ENCODE results near the gene GOLM1.

Gene GOLM1

DNA sequence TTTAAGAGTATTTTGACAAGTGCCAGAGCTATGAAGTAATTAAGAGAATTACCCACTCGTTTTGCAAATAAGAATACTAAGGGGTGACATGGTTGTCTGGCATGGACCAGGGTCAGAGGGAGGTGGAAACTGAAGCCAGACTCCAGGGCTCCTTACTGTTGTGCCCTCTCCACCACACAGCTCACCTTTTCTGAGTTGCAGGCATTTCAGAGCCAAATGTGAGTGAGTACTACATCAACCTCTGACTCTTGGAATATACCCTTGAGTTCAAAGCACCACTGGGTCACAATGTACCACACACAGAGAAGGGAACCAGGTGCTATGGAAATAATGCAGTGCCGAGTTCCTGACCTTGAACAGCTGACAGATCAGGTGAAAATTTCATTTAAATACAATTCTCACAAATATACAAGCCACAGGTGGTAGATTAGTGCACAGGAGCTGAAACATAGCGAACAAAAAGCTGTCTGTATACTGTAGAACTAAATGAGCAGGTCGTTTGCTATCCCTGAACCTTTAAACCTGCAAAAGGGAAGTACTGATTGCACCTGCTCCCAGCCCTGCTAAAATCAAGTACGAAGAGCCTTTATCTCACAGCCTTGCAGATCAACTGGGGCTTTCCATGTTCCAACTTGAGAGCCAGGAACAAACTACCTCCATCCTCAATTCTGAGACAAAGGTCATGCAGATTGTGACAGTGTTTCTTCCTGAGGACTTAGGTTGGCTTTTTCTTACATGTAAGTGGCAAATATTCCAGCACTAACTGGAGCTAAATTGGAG, 57.0 kb downstream of the GOLM1 start:
- CTCF ChIA-PET = interaction anchor here (0.8 to 1.4 kb wide), 3 partner anchors 9 to 12 kb away, joined by 3 read pairs; no protein-coding TSS in a partner anchor
- DNase-seq (ENCODE audit: low read depth, low spot score) = no peak

DNA sequence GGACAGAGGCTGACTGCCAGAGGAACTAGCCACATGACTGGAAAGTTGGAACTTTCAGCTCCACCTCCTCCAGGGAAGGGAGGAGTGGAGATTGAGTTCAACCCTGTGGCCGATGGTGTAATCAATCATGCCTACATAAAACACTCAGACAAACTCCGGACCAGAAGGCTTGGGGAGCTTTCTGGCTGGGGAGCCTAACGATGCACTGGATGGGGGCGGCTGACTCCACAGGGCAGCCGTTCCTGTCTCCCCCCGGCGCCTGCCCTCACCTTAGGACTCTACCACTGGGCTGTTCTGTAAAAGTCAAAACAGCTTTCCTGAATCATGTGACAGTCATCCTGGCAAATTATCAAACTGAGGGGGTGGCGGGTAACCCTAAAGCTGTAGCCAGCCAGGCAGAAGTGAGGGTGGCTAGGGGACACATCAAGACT, 58.0 kb downstream of the GOLM1 start:
- CTCF ChIA-PET = interaction anchor here (0.8 to 1.4 kb wide), 2 partner anchors 8 to 13 kb away, joined by 3 read pairs; no protein-coding TSS in a partner anchor
- TF ChIP-seq, protein P1, sequence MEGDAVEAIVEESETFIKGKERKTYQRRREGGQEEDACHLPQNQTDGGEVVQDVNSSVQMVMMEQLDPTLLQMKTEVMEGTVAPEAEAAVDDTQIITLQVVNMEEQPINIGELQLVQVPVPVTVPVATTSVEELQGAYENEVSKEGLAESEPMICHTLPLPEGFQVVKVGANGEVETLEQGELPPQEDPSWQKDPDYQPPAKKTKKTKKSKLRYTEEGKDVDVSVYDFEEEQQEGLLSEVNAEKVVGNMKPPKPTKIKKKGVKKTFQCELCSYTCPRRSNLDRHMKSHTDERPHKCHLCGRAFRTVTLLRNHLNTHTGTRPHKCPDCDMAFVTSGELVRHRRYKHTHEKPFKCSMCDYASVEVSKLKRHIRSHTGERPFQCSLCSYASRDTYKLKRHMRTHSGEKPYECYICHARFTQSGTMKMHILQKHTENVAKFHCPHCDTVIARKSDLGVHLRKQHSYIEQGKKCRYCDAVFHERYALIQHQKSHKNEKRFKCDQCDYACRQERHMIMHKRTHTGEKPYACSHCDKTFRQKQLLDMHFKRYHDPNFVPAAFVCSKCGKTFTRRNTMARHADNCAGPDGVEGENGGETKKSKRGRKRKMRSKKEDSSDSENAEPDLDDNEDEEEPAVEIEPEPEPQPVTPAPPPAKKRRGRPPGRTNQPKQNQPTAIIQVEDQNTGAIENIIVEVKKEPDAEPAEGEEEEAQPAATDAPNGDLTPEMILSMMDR (IDR thresholded peaks at IDR 0.05; ENCODE audit: insufficient read depth, low read length, missing control alignments) = no peak
- POLR2A ChIA-PET = no interaction called here
- no peak overlapping the region for H3K4me3 ChIP-seq (ENCODE audit: low read depth, low read length)
- DNase-seq (ENCODE audit: low read depth, low spot score) = no peak

More for the DNA sequence above, 57.0 kb downstream of the GOLM1 start:
- POLR2A ChIA-PET = no interaction called here
- H3K4me3 ChIP-seq (ENCODE audit: low read depth, low read length) = no peak overlapping the region
- TF ChIP-seq, protein P1 (IDR thresholded peaks at IDR 0.05; ENCODE audit: insufficient read depth, low read length, missing control alignments) = no peak

DNA sequence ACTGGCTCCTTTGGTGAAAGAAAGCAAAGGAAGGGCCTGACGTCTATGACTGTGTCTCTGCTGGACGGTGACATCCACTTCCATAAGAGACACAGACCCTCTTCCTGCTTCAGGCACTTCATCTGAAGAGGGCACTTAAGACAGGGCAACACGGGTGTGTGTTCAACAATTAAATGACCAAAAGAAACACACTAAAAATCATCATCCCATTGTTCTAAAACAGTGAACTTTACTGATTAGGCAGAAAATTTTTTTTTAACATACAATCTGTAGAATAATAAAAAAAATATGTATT, 58.5 kb downstream of the GOLM1 start:
- ChIA-PET POLR2A (no interaction called here), CTCF (interaction anchor here (1.4 kb wide), 1 partner anchor 14 kb away, joined by 3 read pairs; no protein-coding TSS in a partner anchor)
- TF ChIP-seq, protein P1 (IDR thresholded peaks at IDR 0.05; ENCODE audit: insufficient read depth, low read length, missing control alignments) = no peak
- no peak for DNase-seq (ENCODE audit: low read depth, low spot score)
- H3K4me3 ChIP-seq (ENCODE audit: low read depth, low read length) = no peak overlapping the region

DNA sequence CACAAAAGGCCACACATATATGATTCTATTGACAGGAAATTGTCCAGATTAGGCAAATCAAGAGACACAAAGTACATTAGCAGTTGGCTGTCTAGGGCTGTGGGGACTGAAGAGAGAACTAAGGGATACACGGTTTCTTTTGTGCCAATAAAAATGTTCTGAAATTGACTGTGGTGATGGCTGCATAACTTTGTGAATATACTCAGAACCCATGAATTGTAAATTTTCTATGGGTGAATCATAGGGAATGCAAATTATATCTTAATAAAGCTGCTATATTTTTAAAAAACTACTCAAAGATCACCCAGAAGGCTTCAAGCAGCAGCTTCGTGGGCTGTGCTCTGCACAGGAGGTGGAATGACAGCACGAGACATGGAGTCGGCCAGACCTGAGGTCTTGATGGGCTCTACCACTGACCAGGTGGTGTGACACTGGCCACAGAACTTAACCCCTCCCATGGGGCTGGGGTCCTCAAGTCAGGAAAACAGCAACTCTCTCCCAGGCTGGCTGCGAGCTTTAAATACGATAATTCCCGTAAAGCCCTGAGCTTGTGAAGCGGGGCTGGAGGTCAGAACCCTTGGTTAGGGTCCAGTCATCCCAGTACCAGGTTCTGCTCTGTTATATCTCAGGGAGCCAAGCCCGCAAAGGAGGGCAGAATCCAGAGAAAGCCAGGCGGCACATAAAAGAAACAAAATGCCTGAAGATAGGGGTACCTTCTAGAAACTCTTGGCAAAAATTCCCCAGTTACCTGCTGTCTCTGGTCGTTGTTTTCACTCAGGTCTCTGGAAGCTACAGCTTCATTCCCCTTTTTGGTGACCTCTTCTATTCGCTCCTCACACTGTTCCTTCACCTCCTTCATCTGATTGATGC, 59.1 kb downstream of the GOLM1 start:
- DNase-seq (ENCODE audit: low read depth, low spot score) = peak; percentile 10
- no peak overlapping the region for H3K4me3 ChIP-seq (ENCODE audit: low read depth, low read length)
- TF ChIP-seq, protein P1 (IDR thresholded peaks at IDR 0.05; ENCODE audit: insufficient read depth, low read length, missing control alignments) = no peak
- POLR2A ChIA-PET = no interaction called here
- CTCF ChIA-PET = no interaction called here

DNA sequence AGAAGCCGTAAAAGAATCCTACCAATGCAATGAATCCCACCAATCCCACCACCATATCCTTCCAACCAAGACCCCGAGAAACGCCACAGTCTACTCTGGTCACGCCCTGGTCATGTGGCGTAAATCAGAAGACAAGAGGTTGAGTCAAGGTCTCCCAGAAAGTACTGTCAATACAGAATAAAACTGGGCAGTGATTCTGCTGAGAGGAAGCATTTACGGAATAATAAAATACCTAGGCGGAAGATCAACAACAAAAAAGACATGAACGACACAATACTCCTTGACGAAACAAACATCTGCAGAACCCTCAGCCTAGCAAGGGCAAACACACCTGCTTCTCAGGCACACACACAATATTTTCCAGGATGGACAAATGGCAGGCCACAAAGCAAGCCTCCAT, 62.8 kb downstream of the GOLM1 start:
- POLR2A ChIA-PET = no interaction called here
- TF ChIP-seq, protein P1 (IDR thresholded peaks at IDR 0.05; ENCODE audit: insufficient read depth, low read length, missing control alignments) = no peak
- no peak overlapping the region for H3K4me3 ChIP-seq (ENCODE audit: low read depth, low read length)
- CTCF ChIA-PET = no interaction called here
- DNase-seq (ENCODE audit: low read depth, low spot score) = no peak

DNA sequence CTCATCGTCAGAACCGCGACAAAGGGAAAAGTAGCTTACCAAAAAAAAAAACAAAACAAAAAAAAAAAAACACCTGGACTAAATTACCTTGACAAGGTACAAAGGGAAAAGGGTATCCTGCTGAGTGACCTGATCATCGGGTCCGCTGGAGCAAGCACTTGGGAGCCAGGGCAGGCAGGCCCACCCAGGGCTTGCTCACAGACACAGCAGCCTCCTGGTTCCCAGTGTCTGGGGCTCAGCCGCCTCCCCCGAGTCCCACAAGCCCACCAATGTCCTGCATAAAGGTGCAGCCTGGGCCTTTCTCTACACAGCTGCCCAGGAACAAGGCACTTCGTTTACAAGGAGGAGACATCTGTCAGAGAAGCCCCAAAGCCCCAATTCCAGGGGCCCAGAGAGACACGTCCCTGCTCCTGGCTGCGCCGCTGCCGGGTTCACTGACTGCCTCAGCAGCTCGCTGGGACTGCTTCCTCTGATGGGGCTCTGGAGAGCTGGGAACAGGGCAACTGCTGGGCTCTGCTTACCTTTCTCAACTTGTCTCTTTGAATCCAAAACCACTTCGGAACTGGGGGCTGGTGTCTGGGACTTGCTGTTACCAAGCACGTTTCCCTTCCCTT, 63.4 kb downstream of the GOLM1 start:
- H3K4me3 ChIP-seq (ENCODE audit: low read depth, low read length) = no peak overlapping the region
- POLR2A ChIA-PET = no interaction called here
- DNase-seq (ENCODE audit: low read depth, low spot score) = no peak
- TF ChIP-seq, protein P1 (IDR thresholded peaks at IDR 0.05; ENCODE audit: insufficient read depth, low read length, missing control alignments) = no peak
- CTCF ChIA-PET = interaction anchor here (0.6 to 1.0 kb wide), 3 partner anchors 60 to 204 kb away, joined by 3 read pairs; no protein-coding TSS in a partner anchor

Measured in AG04449 (cell line).